ENCODE measurements around the gene EPS8L1. TPM values are rescaled to one million over a fixed set of nuclear protein-coding genes. Genes with fewer than 3 reads are reported as not detected.

Gene EPS8L1
- total and polyA plus RNA-seq, 2 of the 4 experiments (the other 2 are of a cell fraction), result 0.90 to 2.9 TPM

DNA sequence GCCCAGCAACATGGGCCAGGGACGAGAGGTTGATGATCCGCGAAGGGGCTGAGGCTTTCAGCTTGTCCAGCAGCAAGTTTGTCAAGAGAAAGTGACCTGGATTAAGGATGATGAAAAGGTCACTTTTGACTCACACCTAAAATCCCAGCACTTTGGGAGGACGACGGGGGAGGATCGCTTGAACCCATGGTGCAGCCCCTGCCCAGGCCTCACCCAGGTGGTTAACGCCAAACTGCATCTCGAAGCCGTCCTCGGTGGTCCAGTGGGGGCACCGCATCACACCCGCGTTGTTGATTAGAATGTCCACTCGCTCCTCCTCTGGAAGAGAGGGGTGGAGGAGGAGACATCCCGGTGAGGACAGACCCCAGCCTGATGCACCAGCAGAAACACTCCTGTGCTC is 27.2 kb upstream of the EPS8L1 start:
- in situ Hi-C loops (cut with MboI; ENCODE audit: low sequenced_read_pairs), result no loop called here
- H3K27ac ChIP-seq (ENCODE audit: insufficient read depth, low read length), result no peak overlapping the region
- POLR2A ChIA-PET (ENCODE audit: unreplicated experiment), result no interaction called here
- H3K27me3 ChIP-seq (ENCODE audit: control insufficient read depth, insufficient read depth, low read length), result no peaks in the 10 kb centered on the region
- H3K14ac ChIP-seq (replicated peaks; ENCODE audit: low read depth, low read length), result no peak overlapping the region
- no peaks in the 10 kb centered on the region for H4K20me1 ChIP-seq (ENCODE audit: insufficient read depth, low read length)
- no peak overlapping the region for H3K4ac ChIP-seq (ENCODE audit: low read depth, low read length)
- CTCF ChIA-PET, result no interaction called here
- H2BK20ac ChIP-seq (ENCODE audit: low read depth, low read length), result no peak overlapping the region
- dilution Hi-C loops (cut with HindIII; ENCODE audit: low sequenced_read_pairs, unreplicated experiment), result no loop called here
- H3K9me3 ChIP-seq (ENCODE audit: control insufficient read depth, insufficient read depth, low read length), result no peaks in the 10 kb centered on the region
- peaks cover 41% of the 10 kb centered on the region for H3K36me3 ChIP-seq (ENCODE audit: control insufficient read depth, insufficient read depth, low read length)
- no TSS peak for BruUV-seq (replicated peaks)
- no peaks in the 10 kb centered on the region for H3K4me1 ChIP-seq (ENCODE audit: control insufficient read depth, insufficient read depth, low read length)
- no peaks in the 10 kb centered on the region for H3K79me1 ChIP-seq (ENCODE audit: low read depth in 1 of 2, low read length in 2 of 2)
- no peak overlapping the region for H2BK15ac ChIP-seq (ENCODE audit: low read depth, low read length)
- H3K4me3 ChIP-seq (ENCODE audit: insufficient read depth, low read depth, low read length), result no peak overlapping the region
- H2AK5ac ChIP-seq (ENCODE audit: low read depth, low read length), result no peak overlapping the region
- no peak overlapping the region for H4K91ac ChIP-seq (ENCODE audit: insufficient read depth, low read depth, low read length)
- no peak overlapping the region for H2AK9ac ChIP-seq (replicated peaks; ENCODE audit: low read depth, low read length, poor library complexity)
- ATAC-seq (ENCODE audit: low read depth) (no peak), DNase-seq (no peak)
- H3K18ac ChIP-seq (ENCODE audit: low read depth, low read length), result no peak overlapping the region
- no peak overlapping the region for H3K9ac ChIP-seq (ENCODE audit: low read depth, low read length)
- H2BK5ac ChIP-seq (ENCODE audit: low read depth, low read length, poor library complexity, severe bottlenecking), result no peak overlapping the region
- peaks cover 4% of the 10 kb centered on the region; the same call in 1 of the 2 replicates for H3K9me1 ChIP-seq (ENCODE audit: insufficient read depth, low read length)
- no peak overlapping the region for H4K5ac ChIP-seq (ENCODE audit: low read depth, low read length)
- no peak overlapping the region for H3K23ac ChIP-seq (ENCODE audit: low read depth, low read length)
- no peak overlapping the region for H2BK120ac ChIP-seq (ENCODE audit: low read depth, low read length)
- H2AFZ ChIP-seq (replicated peaks; ENCODE audit: low read length, poor library complexity), result no peak overlapping the region
- H4K8ac ChIP-seq (ENCODE audit: low read depth in 2 of 2, low read length in 2 of 2), result no peak overlapping the region
- intact Hi-C loops (cut with micrococcal nuclease), result no loop called here
- no peak overlapping the region for H3K56ac ChIP-seq (ENCODE audit: extremely low read depth, insufficient read depth, low read length)
- no peak overlapping the region for H3K4me2 ChIP-seq (ENCODE audit: low read depth, low read length)
- TF ChIP-seq RFX5 (IDR thresholded peaks at IDR 0.05; ENCODE audit: low read depth, low read length) (no peak), FOS (IDR thresholded peaks at IDR 0.05; ENCODE audit: low read depth, low read length) (no peak), MAZ (IDR thresholded peaks at IDR 0.05; ENCODE audit: borderline replicate concordance, low read depth, low read length) (no peak), CEBPB (IDR thresholded peaks at IDR 0.05; ENCODE audit: low read depth, low read length) (no peak), CHD1 (IDR thresholded peaks at IDR 0.05; ENCODE audit: low read depth, low read length) (no peak), USF2 (IDR thresholded peaks at IDR 0.05; ENCODE audit: low read depth, low read length) (no peak), RAD21 (IDR thresholded peaks at IDR 0.05; ENCODE audit: low read length) (no peak), NFE2L2 (IDR thresholded peaks at IDR 0.05; ENCODE audit: low read depth, low read length) (no peak), POLR2A (IDR thresholded peaks at IDR 0.05; ENCODE audit: low read depth, low read length) (no peak), MXI1 (IDR thresholded peaks at IDR 0.05; ENCODE audit: borderline replicate concordance, low read depth, low read length) (no peak), BHLHE40 (IDR thresholded peaks at IDR 0.05; ENCODE audit: low read depth, low read length) (no peak), RCOR1 (IDR thresholded peaks at IDR 0.05; ENCODE audit: insufficient replicate concordance, low read length) (no peak), SMC3 (IDR thresholded peaks at IDR 0.05; ENCODE audit: low read depth, low read length) (no peak), MAFK (IDR thresholded peaks at IDR 0.05; ENCODE audit: low read depth, low read length) (no peak), CTCF (conservative IDR thresholded peaks at IDR 0.05; ENCODE audit: low read depth, low read length) (no peak)
- TF ChIP-seq, protein P1, sequence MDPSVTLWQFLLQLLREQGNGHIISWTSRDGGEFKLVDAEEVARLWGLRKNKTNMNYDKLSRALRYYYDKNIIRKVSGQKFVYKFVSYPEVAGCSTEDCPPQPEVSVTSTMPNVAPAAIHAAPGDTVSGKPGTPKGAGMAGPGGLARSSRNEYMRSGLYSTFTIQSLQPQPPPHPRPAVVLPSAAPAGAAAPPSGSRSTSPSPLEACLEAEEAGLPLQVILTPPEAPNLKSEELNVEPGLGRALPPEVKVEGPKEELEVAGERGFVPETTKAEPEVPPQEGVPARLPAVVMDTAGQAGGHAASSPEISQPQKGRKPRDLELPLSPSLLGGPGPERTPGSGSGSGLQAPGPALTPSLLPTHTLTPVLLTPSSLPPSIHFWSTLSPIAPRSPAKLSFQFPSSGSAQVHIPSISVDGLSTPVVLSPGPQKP (IDR thresholded peaks at IDR 0.05; ENCODE audit: borderline replicate concordance, low read depth, low read length), result no peak
- WGBS, 2 experiments (ENCODE audit: extremely low coverage in 2 of 2, insufficient read length in 1 of 2), result 100% methylated on average over 4 of the region's 15 CpGs; no CpG with 5 or more reads in 1 of the 2 experiments
